Central memory CD4-positive, alpha-beta T cell (primary cell): ENCODE measurements around the gene UPK2.

Experiments
- DNase-seq: peaks from one replicate; pipeline ENCODE4 v3.0.0; 2022
- total RNA-seq, 3 experiments: gene quantifications; one replicate each; lab custom pipeline; 2026; lab: John Stamatoyannopoulos, UW

The UPK2 gene
- total RNA-seq = 0 to 0.38 (median 0.07) reads per million in 3 experiments

- peak; percentile 80 for DNase-seq
Observed at GRCh38 chr11:118956094-118956846, at the start of gene UPK2. UPK2 (plus strand) TSS chr11:118956298; CDS start chr11:118956351, 53 bp downstream.

DNA sequence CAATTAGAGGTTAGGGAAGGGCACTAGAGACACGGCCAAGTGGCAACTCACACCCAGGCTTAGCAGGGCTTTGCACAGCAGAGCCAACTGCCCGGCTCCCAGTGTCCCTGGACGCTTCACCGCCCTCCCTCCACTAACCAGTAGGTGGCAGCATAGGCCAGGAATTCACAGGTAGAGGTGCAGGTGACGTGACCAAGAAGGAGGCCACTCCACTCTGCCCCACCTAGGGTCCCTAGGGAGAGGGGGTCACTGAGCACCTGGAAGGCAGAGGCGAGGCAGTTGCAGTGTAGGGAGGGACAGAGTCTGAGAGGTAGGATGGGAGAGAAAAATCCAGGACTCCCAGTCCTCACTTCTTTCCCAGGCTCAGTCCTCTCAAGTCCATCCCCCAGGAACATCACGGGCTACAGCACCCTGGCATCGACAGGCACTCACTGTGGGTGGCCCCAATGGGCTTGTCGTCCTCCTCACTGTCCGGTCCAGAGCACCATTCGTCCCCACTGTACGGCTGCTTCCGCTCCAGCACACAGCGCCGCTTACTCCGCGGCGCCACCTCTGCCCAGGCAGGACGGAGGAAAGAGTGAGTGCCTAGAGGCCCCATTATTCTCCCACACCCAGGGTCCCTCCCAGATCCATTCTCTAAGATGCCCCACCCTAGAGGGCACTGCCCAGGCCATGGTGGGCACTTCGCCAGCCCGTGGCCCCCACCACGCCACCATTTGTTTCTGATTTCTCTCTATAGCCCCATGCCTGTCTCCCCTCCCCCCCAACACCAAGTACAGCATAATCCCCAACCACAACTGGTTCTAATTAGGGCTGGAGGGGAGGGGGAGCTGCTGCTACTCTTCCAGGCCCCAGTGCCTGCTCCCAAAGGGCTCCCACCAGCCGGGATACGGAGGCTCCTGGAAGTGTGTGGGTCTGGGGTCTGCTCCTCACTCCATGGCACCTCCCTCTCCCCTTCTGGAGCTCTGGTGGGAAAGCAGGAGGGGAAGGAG lies 48.8 kb upstream of the UPK2 start:
- peak; percentile 80 for DNase-seq

DNA sequence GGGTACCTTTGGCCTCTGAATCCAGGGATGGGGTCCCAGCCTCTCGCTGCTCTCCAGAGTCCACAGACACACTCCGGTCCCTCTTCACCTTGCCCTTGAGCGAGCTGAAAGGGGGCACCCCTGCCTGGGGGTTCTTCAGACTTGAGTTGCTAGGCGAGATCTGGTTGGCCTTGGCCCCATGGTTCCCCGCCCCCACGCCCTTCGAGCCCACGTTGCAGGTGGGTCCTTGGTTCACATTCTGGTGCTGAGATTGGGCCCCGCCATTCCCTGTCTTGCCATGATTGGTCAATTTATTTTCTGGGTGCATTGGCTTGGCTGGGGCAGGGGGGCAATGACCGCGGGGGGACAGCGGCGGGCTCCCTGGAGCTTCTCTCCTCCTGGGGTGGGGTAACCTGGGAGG lies 47.8 kb upstream of the UPK2 start:
- no peak for DNase-seq

- DNase-seq = no peak
Observed at GRCh38 chr11:118908901-118909618, 47.0 kb upstream of the UPK2 start.

DNA sequence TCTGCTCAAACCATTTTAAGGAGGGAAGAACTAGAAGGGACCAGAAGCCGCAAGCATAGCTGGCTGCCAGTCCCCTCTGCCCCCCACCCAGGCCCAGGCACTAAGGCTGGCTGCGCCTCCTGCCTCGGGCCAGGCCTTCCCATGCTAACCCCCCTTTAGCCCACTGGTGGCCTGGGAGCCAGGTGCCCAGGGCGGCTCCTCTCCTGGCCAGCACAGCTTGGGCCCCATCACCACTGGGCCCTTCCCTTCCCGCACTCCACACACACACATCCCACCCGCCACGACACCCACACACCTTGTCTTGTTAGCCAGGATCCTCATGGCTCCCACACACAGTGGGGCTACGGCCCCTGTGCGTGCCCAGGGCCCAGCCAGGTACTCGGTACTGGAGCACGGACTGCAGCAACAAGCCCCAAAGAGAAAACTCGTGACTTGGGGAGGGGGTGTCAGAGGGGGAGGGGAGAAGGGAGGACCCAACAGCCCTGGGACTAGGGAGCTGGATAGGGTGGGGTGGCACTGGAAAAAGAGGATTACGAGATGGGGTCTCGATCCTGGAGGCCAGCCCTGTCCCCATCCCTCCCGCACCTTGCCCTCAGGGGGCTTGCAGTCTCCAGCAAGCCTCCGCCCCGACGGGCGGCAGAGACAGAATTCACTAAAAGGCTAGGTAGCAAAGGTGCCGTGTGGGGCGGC lies 46.3 kb upstream of the UPK2 start:
- no peak for DNase-seq

- peak; percentile 61 for DNase-seq
Observed at GRCh38 chr11:118910309-118911112, 45.6 kb upstream of the UPK2 start.

DNA sequence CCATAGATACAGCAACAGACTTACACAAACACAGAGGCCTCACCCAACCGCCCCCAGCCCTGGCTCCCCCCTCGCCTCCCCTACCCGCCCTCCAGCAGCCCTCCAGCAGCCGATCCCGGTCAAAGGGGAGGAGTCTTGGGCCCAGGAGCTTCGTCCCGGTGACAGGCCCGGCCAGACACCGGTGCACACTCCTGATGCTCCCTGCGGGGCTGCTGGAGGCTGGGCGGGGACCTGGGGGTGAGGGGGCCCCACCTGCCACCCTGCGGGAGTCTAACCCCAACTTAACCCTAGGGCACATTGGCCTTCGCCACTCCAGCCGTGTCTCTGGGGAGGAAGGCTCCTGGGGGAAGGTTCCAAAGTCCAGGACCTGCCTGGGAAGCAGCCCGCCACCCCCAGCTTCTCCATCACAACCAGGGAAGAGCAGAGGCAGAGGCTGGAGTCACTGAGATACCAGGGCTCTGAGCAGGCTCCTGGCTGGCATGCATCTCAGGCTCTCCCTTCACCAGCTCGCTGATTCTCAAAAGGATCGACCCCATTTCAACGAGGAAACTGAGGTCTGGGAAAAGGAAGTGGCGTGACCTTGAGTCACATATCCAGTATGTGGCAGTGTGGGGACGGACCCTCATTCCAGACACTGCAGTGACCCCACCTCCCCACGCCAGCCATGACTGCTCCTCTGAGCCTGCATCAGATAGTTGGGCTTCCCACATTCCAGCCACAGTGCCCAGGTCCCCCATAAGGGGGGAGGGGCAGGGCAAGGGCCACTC lies 44.8 kb upstream of the UPK2 start:
- DNase-seq = no peak

DNA sequence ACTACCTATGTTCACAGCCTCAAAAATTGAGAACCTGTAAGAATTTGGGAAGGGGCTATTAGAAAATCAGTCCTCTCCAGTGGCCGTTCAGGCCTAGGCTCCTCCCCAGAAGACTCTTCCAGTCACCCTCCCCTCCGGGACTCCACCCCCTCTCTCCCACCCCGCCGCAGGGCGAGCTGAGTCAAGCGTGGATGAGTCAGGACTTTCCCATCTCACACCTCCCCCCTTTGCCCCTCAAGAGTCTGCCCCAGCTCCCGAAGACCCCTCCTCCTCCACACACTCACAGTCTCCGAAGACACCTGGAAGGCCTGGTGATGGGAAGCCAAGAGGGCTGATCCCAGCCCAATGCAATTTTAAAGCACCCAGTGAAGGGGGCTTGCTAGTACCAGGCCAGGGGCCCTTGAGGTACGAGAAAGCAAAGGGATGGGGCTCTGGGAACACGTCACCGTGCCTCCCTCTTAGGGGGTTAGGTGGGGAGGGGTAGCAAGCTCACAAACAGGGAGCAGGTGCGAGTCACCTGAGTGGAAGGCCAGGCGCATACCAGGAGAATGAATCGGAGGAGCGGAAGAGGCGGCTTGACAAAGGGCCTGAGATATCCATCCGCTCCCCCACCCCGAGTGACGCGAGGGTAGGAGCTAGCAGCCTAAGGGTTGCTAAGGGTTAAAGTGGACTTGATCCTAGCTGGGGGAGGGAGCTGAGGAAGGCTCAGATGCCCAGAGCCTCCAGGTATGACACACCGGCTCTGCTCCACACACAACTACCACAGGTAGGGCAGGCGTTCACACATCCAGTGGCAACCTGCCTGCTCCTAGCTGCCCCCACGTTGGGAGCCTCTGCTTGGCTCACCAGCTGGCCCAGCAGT lies 44.0 kb upstream of the UPK2 start:
- DNase-seq = peak; percentile 48

DNA sequence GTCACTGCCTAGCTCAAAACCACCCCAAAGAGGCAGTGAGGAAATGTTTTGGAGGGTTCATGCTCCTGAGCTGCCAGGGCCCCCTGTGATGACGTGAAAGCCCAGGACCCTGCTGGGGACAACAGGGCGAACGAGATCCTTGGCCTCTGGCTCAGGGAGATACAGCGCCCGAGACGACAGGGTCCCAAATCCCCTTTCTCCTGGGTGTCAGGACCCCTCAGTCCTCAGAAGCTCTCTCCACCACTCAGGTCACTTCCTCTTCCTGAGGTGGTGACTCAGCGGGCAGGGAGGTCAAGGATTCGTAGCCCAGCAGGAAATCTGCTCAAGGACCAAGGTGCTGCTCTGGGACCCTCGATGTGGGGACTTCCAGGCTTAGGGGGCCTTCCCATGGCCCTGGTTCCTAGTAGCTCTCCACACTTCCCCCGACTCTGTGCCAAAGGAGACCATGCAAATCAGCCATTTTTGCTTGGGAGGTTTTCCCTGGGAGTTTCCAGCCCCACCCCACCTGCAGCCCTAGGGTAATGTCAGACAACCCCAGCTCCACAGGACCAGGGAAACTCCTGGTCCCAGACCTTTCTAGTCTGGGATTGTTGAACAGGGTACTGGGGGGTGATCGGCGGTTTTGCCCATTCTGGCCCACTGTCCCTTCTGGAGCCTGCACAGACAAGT lies 43.2 kb upstream of the UPK2 start:
- no peak for DNase-seq

GRCh38 chr11:118913411-118914125 lies 42.5 kb upstream of the UPK2 start:
- peak; percentile 48 for DNase-seq

- peak; percentile 86 for DNase-seq
Observed at GRCh38 chr11:118914178-118914918, 41.8 kb upstream of the UPK2 start.

DNA sequence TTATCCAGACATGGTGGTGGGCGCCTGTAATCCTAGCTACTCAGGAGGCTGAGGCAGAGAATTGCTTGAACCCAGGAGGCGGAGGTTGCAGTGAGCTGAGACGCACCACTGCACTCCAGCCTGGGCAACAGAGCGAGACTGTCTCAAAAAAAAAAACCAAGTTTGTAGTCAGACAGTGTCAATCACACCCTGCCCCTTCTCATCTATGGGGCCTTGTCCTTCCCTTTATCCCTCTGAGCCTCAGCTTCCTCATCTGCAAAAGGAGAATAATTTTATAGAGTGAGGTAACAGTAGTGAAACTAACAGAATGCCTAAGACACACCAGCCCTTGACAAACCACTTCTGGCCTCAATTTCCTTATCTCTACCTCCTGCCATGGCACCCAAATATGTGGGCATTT lies 41.1 kb upstream of the UPK2 start:
- no peak for DNase-seq

DNA sequence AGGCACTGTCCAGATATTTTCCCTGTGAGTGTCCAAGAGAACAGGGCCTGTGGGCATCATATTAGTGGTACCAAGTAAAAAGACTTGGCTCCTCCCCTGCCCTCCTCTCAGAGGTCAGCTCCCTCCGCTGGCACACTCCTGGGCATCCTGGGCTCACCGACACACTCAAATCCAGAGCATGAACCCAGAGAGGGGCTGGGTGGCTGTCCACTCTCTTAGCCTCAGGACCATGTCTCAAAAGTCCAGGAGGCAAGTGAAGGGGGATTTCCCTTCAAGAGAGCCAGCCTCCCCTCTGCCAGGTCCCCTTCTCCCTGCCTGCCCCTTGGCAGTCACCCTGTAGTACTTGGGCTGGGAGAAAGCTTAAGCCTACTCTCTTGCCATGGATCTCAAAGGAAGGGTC lies 40.7 kb upstream of the UPK2 start:
- DNase-seq = no peak

- no peak for DNase-seq
Observed at GRCh38 chr11:118915941-118916841, 39.9 kb upstream of the UPK2 start.

DNA sequence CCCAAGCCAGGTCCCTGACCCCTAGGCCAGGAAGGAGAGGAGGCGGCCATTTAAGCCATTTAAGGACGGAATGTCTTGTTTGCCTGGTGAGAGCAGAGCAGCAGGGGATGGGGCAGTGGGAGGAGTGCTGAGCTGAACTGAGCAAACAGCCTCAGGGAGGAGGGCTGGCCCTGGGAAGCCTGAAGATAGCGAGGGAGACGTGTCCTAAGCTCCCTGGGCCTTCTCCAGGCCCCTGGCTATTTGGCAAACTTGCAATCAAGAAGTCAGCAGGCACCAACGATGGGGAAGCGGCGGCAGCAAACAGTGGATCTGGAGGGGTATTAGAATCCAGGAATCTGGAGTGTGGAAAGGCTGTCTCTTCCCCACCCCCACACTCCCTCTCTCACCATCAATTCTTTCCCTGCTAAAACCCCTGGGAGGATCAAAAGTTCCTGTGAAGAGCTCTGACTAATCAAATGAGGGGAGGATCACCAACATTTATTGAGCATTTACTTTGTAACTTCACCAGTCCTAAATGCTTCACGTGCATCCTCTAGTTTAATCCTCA lies 39.2 kb upstream of the UPK2 start:
- no peak for DNase-seq

DNA sequence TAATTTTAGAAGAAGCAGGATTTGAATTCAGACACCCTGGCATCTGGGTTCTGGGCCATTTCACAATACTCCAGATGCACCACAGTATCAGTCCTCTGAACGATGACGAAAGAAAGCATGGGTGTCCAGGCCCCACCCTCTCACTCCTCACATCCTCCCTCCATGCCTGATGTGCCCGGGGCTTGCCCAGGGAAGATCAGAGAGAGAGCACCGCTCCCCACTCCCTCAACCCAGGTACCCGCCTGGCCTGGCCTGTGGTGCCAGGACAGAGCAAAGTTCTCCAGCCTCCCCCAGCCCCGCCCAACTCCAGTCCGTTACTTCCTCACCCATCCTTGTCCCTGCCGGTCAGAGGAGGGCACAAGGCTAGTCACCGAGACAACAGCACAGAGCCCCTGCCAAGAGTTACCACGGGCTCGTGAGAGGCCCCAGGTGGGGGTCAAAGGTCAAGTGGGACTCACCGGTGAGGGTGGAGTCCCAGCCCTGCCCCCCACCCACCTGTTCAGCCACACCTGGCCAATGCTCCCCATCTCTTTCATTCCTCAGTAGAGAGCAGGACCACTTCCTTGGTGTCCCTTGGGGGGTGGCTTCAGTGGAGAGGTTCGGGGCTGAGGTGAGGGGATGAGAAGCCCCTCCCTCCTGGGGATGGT lies 38.5 kb upstream of the UPK2 start:
- DNase-seq = peak; percentile 73
